Measurements from ENCODE around the gene APPBP2. TPM values are rescaled to one million over a fixed set of nuclear protein-coding genes. Genes with fewer than 3 reads are reported as not detected.

Gene APPBP2, protein sequence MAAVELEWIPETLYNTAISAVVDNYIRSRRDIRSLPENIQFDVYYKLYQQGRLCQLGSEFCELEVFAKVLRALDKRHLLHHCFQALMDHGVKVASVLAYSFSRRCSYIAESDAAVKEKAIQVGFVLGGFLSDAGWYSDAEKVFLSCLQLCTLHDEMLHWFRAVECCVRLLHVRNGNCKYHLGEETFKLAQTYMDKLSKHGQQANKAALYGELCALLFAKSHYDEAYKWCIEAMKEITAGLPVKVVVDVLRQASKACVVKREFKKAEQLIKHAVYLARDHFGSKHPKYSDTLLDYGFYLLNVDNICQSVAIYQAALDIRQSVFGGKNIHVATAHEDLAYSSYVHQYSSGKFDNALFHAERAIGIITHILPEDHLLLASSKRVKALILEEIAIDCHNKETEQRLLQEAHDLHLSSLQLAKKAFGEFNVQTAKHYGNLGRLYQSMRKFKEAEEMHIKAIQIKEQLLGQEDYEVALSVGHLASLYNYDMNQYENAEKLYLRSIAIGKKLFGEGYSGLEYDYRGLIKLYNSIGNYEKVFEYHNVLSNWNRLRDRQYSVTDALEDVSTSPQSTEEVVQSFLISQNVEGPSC
- total RNA-seq (2021; ENCODE audit: unreplicated experiment) (25.8 TPM), Bru-seq, nascent RNA (percentile 74 among the genes with signal in this experiment), BruChase-seq, experiment 1, labeled RNA remaining after a 2-hour chase (percentile 73 among the genes with signal in this experiment), BruChase-seq, experiment 2, labeled RNA remaining after a 6-hour chase (percentile 67 among the genes with signal in this experiment)
- polyA plus RNA-seq (2012; ENCODE audit: insufficient read length): 8.7 TPM
- long read RNA-seq, full-length matches to known transcripts: 30 of 36 reads
- long read RNA-seq, partial matches to known transcripts: 1 of 36 reads
- long read RNA-seq, other reads (novel, unspliced or antisense): 5 of 36 reads

DNA sequence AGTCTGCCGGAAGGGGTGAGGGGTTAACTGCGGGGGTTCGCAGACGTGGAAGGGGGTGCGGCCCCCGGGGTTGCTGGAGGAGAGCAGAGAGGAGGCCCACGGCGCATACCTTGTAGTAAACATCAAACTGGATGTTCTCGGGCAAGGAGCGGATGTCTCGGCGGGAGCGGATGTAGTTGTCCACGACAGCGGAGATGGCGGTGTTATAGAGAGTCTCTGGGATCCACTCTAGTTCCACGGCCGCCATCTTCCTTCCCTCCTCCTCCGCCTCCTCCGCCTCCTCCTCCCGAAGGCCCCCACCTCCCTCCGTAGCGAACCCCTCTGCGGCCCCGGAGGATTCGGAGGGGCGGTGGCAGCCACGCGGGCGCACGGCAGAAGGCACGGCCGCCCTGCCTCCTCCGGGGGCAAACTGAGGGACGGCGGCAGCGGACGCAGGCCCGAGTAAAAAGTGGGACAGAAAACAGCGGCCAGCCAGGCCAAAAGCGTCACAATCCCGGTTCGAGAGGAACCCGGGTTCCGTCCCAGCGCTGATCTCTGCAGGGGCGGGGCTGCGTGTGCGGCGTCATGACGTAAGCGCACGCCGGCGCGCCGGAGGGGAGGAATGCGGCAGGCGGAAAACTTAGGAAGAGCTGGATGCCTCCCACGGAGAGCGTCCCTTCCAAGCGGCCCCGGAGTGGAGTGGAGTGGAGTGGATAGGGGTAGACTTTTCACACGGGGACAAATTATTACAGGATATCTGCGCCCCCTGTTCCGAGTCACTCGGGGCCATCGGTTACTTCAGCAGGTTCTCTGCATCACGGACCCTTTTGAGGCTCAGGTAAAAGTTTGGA is at the start of gene APPBP2:
Gene APPBP2 (minus strand): TSS at position 558 of the 830 bp plus-strand sequence. CDS start 311 bp downstream, at position 247.
- no peak for DNase-seq (ENCODE audit: low read depth, low spot score)
- Histone ChIP-seq H3K27me3 (ENCODE audit: control insufficient read depth, insufficient read depth, low read length) (no peaks in the 10 kb centered on the region), H3K27ac (ENCODE audit: low read length) (peak within 1 kb of the TSS; percentile 93), H3K36me3 (ENCODE audit: control insufficient read depth, insufficient read depth, low read length) (peaks cover 14% of the 10 kb centered on the region; the same call in 1 of the 2 replicates), H3K4me1 (ENCODE audit: control insufficient read depth, insufficient read depth, low read length) (peaks cover 4% of the 10 kb centered on the region; the same call in 1 of the 2 replicates), H3K9me3 (ENCODE audit: control insufficient read depth, insufficient read depth, low read depth, low read length) (no peaks in the 10 kb centered on the region), H3K4me3 (ENCODE audit: low read depth in 2 of 2, low read length in 2 of 2) (peak within 1 kb of the TSS; percentile 75 to 99)
- in situ Hi-C loops (cut with HindIII; ENCODE audit: low pct_unique_long_range_greater_than_20kb, low sequenced_read_pairs): no loop called here
- no TSS peak for BruUV-seq (replicated peaks)
- peak; percentile 98 for ATAC-seq
- intact Hi-C loops (cut with micrococcal nuclease; ENCODE audit: unreplicated experiment): no loop called here
- TF ChIP-seq TCF7L2 (IDR thresholded peaks at IDR 0.05; ENCODE audit: low read depth, low read length) (no peak), POLR2AphosphoS5 (IDR thresholded peaks at IDR 0.05; ENCODE audit: low read depth, low read length) (peak; percentile 91), SIN3A (IDR thresholded peaks at IDR 0.05; ENCODE audit: borderline replicate concordance, insufficient read depth, low read depth, low read length) (0 out of 2 replicates have a peak, but pooled peaks have one; percentile 78)
- TF ChIP-seq, protein P1, sequence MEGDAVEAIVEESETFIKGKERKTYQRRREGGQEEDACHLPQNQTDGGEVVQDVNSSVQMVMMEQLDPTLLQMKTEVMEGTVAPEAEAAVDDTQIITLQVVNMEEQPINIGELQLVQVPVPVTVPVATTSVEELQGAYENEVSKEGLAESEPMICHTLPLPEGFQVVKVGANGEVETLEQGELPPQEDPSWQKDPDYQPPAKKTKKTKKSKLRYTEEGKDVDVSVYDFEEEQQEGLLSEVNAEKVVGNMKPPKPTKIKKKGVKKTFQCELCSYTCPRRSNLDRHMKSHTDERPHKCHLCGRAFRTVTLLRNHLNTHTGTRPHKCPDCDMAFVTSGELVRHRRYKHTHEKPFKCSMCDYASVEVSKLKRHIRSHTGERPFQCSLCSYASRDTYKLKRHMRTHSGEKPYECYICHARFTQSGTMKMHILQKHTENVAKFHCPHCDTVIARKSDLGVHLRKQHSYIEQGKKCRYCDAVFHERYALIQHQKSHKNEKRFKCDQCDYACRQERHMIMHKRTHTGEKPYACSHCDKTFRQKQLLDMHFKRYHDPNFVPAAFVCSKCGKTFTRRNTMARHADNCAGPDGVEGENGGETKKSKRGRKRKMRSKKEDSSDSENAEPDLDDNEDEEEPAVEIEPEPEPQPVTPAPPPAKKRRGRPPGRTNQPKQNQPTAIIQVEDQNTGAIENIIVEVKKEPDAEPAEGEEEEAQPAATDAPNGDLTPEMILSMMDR (IDR thresholded peaks at IDR 0.05): no peak
- TF ChIP-seq, protein P2, sequence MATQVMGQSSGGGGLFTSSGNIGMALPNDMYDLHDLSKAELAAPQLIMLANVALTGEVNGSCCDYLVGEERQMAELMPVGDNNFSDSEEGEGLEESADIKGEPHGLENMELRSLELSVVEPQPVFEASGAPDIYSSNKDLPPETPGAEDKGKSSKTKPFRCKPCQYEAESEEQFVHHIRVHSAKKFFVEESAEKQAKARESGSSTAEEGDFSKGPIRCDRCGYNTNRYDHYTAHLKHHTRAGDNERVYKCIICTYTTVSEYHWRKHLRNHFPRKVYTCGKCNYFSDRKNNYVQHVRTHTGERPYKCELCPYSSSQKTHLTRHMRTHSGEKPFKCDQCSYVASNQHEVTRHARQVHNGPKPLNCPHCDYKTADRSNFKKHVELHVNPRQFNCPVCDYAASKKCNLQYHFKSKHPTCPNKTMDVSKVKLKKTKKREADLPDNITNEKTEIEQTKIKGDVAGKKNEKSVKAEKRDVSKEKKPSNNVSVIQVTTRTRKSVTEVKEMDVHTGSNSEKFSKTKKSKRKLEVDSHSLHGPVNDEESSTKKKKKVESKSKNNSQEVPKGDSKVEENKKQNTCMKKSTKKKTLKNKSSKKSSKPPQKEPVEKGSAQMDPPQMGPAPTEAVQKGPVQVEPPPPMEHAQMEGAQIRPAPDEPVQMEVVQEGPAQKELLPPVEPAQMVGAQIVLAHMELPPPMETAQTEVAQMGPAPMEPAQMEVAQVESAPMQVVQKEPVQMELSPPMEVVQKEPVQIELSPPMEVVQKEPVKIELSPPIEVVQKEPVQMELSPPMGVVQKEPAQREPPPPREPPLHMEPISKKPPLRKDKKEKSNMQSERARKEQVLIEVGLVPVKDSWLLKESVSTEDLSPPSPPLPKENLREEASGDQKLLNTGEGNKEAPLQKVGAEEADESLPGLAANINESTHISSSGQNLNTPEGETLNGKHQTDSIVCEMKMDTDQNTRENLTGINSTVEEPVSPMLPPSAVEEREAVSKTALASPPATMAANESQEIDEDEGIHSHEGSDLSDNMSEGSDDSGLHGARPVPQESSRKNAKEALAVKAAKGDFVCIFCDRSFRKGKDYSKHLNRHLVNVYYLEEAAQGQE (IDR thresholded peaks at IDR 0.05; ENCODE audit: insufficient read depth in 1 of 2, low read depth in 2 of 2, low read length in 1 of 2): no peak
- ChIA-PET CTCF (no interaction called here), POLR2A (interaction anchor here (0.6 kb wide), 1 partner anchor 17 kb away, joined by 3 read pairs; no protein-coding TSS in a partner anchor)
